A549 (cell line): ENCODE measurements around the gene HSPBP1.

Source experiments
- ELK1 ChIP-seq: fragments of 150-350 bp; IDR thresholded peaks from 2 replicates; pipeline ENCODE4 v1.6.1; 2014; ENCODE audit warnings: low read depth, mild to moderate bottlenecking, low read length
- EP300 ChIP-seq, 2 experiments: fragments of >200 bp; sonication (Bioruptor Twin); formaldehyde crosslinking; IDR thresholded peaks; 2 replicates in 1 of 2; 3 replicates in 1 of 2; pipeline ENCODE4 v1.6.1; 2016 to 2017
- ESRRA ChIP-seq: fragments of 150-350 bp; IDR thresholded peaks from 2 replicates; pipeline ENCODE4 v1.6.1; 2014; ENCODE audit warnings: mild to moderate bottlenecking, low read length, borderline replicate concordance
- RARB ChIP-seq: fragments of 250-450 bp; sonication (Bioruptor Pico); IDR thresholded peaks from 2 replicates; pipeline ENCODE4 v1.8.0; 2021; ENCODE audit warnings: mild to moderate bottlenecking, moderate library complexity
- RNF2 ChIP-seq: fragments of 200-600 bp; sonication (generic); IDR thresholded peaks from 2 replicates; pipeline ENCODE4 v1.6.1; 2016; ENCODE audit warnings: low read depth, mild to moderate bottlenecking, antibody characterized with exemption, moderate library complexity, borderline replicate concordance
- SREBF2 ChIP-seq: fragments of 450-650 bp; IDR thresholded peaks from 2 replicates; pipeline ENCODE4 v1.6.1; 2014; ENCODE audit warnings: mild to moderate bottlenecking, moderate library complexity
- TF ChIP-seq, protein P1 (sequence below): IDR thresholded peaks from 2 replicates; pipeline ENCODE4 v1.6.1; 2012; ENCODE audit warnings: low read depth, borderline replicate concordance
- TF ChIP-seq, protein P2 (sequence below): fragments of 450-650 bp; IDR thresholded peaks from 2 replicates; pipeline ENCODE4 v1.6.1; 2014; ENCODE audit warnings: antibody characterized with exemption
- TF ChIP-seq, protein P3 (sequence below): fragments of >200 bp; sonication (Bioruptor Twin); formaldehyde crosslinking; IDR thresholded peaks from 3 replicates; pipeline ENCODE4 v1.5.1; 2016

GRCh38 chr19:55241143-55241934 is 38.6 kb downstream of the HSPBP1 start:
- TF ChIP-seq EP300 (IDR thresholded peaks at IDR 0.05) (no peak), ELK1 (no peak), RARB (CRISPR knock-in tag) (no peak), RNF2 (no peak), ESRRA (no peak), SREBF2 (no peak)
- TF ChIP-seq, protein P1, sequence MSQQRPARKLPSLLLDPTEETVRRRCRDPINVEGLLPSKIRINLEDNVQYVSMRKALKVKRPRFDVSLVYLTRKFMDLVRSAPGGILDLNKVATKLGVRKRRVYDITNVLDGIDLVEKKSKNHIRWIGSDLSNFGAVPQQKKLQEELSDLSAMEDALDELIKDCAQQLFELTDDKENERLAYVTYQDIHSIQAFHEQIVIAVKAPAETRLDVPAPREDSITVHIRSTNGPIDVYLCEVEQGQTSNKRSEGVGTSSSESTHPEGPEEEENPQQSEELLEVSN = no peak
- TF ChIP-seq, protein P2, sequence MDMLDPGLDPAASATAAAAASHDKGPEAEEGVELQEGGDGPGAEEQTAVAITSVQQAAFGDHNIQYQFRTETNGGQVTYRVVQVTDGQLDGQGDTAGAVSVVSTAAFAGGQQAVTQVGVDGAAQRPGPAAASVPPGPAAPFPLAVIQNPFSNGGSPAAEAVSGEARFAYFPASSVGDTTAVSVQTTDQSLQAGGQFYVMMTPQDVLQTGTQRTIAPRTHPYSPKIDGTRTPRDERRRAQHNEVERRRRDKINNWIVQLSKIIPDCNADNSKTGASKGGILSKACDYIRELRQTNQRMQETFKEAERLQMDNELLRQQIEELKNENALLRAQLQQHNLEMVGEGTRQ = no peak
- TF ChIP-seq, protein P3, sequence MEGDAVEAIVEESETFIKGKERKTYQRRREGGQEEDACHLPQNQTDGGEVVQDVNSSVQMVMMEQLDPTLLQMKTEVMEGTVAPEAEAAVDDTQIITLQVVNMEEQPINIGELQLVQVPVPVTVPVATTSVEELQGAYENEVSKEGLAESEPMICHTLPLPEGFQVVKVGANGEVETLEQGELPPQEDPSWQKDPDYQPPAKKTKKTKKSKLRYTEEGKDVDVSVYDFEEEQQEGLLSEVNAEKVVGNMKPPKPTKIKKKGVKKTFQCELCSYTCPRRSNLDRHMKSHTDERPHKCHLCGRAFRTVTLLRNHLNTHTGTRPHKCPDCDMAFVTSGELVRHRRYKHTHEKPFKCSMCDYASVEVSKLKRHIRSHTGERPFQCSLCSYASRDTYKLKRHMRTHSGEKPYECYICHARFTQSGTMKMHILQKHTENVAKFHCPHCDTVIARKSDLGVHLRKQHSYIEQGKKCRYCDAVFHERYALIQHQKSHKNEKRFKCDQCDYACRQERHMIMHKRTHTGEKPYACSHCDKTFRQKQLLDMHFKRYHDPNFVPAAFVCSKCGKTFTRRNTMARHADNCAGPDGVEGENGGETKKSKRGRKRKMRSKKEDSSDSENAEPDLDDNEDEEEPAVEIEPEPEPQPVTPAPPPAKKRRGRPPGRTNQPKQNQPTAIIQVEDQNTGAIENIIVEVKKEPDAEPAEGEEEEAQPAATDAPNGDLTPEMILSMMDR = no peak
